ACC112 (cell line): ENCODE data around the gene WDR12.
"Not testable (repeated sequence)": the region's sequence is repeated elsewhere in the genome, so short reads cannot be mapped to it uniquely, and the experiment has no call there.

ENCODE experiments used
- H2AFZ ChIP-seq: fragments of 200-600 bp; sonication (generic); one replicate; pipeline ENCODE4 v1.6.0; 2017; ENCODE audit warnings: antibody characterized with exemption, low read length; ENCODE audit not compliant: unreplicated experiment
- H3K27ac ChIP-seq: fragments of 200-600 bp; sonication (generic); 2 replicates; pipeline ENCODE4 v1.5.1; 2014; ENCODE audit warnings: low read depth, mild to moderate bottlenecking, antibody characterized with exemption, low read length, moderate library complexity
- H3K27me3 ChIP-seq: fragments of 200-600 bp; sonication (generic); 2 replicates; pipeline ENCODE4 v1.6.1; 2014; ENCODE audit warnings: mild to moderate bottlenecking, antibody characterized with exemption, low read length, moderate library complexity, mixed read lengths; ENCODE audit not compliant: insufficient read depth
- H3K36me3 ChIP-seq: fragments of 200-600 bp; sonication (generic); 2 replicates; pipeline ENCODE4 v1.6.1; 2016; ENCODE audit warnings: mild to moderate bottlenecking, antibody characterized with exemption, low read length, moderate library complexity, mixed read lengths; ENCODE audit not compliant: insufficient read depth
- H3K4me1 ChIP-seq: fragments of 200-600 bp; sonication (generic); one replicate; pipeline ENCODE4 v1.6.1; 2016; ENCODE audit warnings: low read length, mixed read lengths; ENCODE audit not compliant: insufficient read depth, unreplicated experiment, control insufficient read depth
- H3K4me3 ChIP-seq: fragments of 200-600 bp; sonication (generic); 2 replicates; pipeline ENCODE4 v1.5.1; 2014; ENCODE audit warnings: mild to moderate bottlenecking, low read depth, low read length
- H3K79me2 ChIP-seq: fragments of 200-600 bp; sonication (generic); one replicate; pipeline ENCODE4 v1.6.0; 2016; ENCODE audit warnings: low read length; ENCODE audit not compliant: control insufficient read depth, unreplicated experiment, insufficient read depth

The WDR12 gene

GRCh38 chr2:202885190-202885589 is 26.3 kb downstream of the WDR12 start:
- Histone ChIP-seq H3K4me1 (no peaks in the 10 kb centered on the region), H3K27ac (no peak overlapping the region), H3K4me3 (no peak overlapping the region), H3K36me3 (no peaks in the 10 kb centered on the region), H2AFZ (no peak overlapping the region), H3K79me2 (no peaks in the 10 kb centered on the region), H3K27me3 (no peaks in the 10 kb centered on the region)

DNA sequence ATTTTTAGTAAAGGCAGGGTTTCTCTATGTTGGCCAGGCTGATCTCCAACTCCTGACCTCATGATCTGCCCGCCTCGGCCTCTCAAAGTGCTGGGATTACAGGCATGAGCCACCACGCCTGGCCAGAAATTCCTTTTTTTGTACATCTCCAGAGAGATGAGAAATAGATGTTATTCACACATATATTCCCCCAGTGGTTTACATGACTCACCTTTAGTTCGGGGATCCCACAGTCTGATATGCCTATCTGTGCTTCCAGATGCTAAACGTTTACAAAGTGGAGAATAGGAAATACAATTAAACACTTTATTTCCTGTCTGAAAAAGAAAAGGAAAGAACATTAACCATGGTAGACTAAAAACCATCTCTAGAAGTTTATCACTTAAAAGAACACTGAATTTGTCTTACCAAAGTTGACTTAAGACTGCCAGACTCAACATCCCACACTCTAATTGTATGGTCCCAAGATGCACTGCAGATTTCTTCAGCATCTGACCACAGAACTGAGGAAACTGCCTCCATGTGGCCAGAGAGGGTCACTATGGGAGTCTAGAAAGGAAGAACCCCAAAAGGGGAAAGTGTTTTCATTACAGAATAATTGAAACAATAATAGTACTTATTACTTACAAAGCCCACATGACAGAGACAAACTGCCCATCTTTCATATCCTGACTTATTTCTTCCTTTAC is 27.3 kb downstream of the WDR12 start:
- Histone ChIP-seq H3K36me3 (no peaks in the 10 kb centered on the region), H3K27me3 (no peaks in the 10 kb centered on the region), H3K27ac (peak overlapping the region; percentile 31), H3K4me1 (no peaks in the 10 kb centered on the region), H3K79me2 (no peaks in the 10 kb centered on the region), H2AFZ (no peak overlapping the region), H3K4me3 (no peak overlapping the region)

GRCh38 chr2:202881570-202881969 is 29.9 kb downstream of the WDR12 start:
- H3K4me1 ChIP-seq: no peaks in the 10 kb centered on the region
- no peak overlapping the region for H3K27ac ChIP-seq
- no peaks in the 10 kb centered on the region for H3K79me2 ChIP-seq
- H3K4me3 ChIP-seq: no peak overlapping the region
- H2AFZ ChIP-seq: no peak overlapping the region
- H3K36me3 ChIP-seq: peaks cover 4% of the 10 kb centered on the region; the same call in 1 of the 2 replicates
- no peaks in the 10 kb centered on the region for H3K27me3 ChIP-seq

DNA sequence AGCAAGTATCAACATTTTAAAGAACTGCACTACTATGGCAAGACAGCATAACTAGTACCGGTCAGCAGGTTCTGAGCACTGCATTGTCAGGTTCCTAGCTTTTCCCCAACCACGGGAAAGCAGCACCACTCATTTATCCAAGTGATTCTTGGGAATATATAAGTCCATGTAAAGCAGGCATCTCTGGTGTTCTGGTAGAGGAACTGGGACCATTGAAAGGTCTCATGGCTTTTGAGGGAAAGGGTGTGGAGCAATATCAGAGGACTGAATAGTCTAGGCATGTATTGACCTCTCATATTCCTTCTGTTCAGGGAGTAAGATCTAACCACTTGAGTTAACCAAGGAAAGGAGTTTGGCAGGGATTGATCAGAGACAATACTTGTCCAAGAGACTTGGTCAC is 33.8 kb downstream of the WDR12 start:
- Histone ChIP-seq H3K27me3 (no peaks in the 10 kb centered on the region), H3K36me3 (peaks cover 4% of the 10 kb centered on the region; the same call in 1 of the 2 replicates), H3K79me2 (no peaks in the 10 kb centered on the region), H2AFZ (no peak overlapping the region), H3K4me1 (no peaks in the 10 kb centered on the region), H3K4me3 (no peak overlapping the region), H3K27ac (no peak overlapping the region)

GRCh38 chr2:202871300-202872141 is 40.0 kb downstream of the WDR12 start, which contains the start of gene ICA1L:
Gene ICA1L, minus strand, starts transcription at chr2:202871766. Its CDS starts 42,757 bp downstream, at chr2:202829009.
- Histone ChIP-seq H3K79me2 (no peaks in the 10 kb centered on the region), H3K4me1 (peaks cover 4% of the 10 kb centered on the region), H2AFZ (peak within 1 kb of the TSS; percentile 86), H3K36me3 (no peaks in the 10 kb centered on the region), H3K4me3 (peak within 1 kb of the TSS; percentile 97), H3K27me3 (no peaks in the 10 kb centered on the region), H3K27ac (peak within 1 kb of the TSS; percentile 29; the same call in 1 of the 2 replicates)

GRCh38 chr2:202870431-202871299 is 40.8 kb downstream of the WDR12 start:
- Histone ChIP-seq H3K27ac (peak overlapping the region; percentile 29; the same call in 1 of the 2 replicates), H3K4me3 (peak overlapping the region; percentile 97), H3K27me3 (no peaks in the 10 kb centered on the region), H3K36me3 (no peaks in the 10 kb centered on the region), H2AFZ (peak overlapping the region; percentile 86), H3K79me2 (no peaks in the 10 kb centered on the region), H3K4me1 (peaks cover 4% of the 10 kb centered on the region)

GRCh38 chr2:202861987-202862386 is 49.5 kb downstream of the WDR12 start:
- Histone ChIP-seq H3K27me3 (no peaks in the 10 kb centered on the region), H3K79me2 (no peaks in the 10 kb centered on the region), H2AFZ (no peak overlapping the region), H3K4me3 (no peak overlapping the region), H3K27ac (no peak overlapping the region), H3K4me1 (no peaks in the 10 kb centered on the region), H3K36me3 (no peaks in the 10 kb centered on the region)

GRCh38 chr2:202858601-202859000 is 52.9 kb downstream of the WDR12 start:
- Histone ChIP-seq H3K79me2 (no peaks in the 10 kb centered on the region), H3K27ac (no peak overlapping the region)

DNA sequence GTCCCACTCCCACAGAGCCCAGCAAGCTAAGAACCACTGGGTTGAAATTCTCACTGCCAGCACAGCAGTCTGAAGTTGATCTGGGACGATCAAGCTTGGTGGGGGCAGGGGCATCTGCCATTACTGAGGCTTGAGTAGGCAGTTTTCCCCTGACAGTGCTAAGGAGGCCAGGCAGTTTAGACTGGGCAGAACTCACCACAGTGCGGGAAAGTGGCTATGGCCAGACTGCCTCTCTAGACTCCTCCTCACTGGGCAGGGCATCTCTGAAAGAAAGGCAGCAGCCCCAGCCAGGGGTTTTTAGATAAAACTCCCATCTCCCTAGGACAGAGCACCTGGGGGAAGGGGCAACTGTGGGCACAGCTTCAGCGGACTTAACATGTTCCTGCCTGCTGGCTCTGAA is 62.1 kb downstream of the WDR12 start:
- H3K36me3 ChIP-seq, H2AFZ ChIP-seq, H3K4me3 ChIP-seq, H3K79me2 ChIP-seq, H3K27me3 ChIP-seq, H3K27ac ChIP-seq, H3K4me1 ChIP-seq: not testable (repeated sequence)

More at GRCh38 chr2:202858601-202859000, 52.9 kb downstream of the WDR12 start:
- Histone ChIP-seq H3K4me3 (no peak overlapping the region), H3K36me3 (no peaks in the 10 kb centered on the region), H3K4me1 (no peaks in the 10 kb centered on the region), H2AFZ (no peak overlapping the region), H3K27me3 (no peaks in the 10 kb centered on the region)

DNA sequence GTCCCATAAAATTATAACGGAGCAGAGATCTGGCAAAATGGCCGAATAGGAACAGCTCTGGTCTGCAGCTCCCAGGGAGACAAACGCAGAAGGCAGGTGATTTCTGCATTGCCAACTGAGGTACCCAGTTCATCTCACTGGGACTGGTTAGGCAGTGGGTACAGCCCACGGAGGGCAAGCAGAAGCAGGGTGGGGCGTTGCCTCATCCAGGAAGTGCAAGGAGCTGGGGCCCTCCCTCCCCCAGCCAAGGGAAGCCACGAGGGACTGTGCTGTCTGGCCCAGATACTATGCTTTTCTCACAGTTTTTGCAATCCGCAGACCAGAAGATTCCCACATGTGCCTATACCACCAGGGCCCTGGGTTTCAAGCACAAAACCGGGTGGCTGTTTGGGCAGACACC is 62.7 kb downstream of the WDR12 start:
- Histone ChIP-seq H3K4me1 (no peaks in the 10 kb centered on the region), H3K4me3 (no peak overlapping the region), H3K79me2 (no peaks in the 10 kb centered on the region), H2AFZ (no peak overlapping the region), H3K27me3 (no peaks in the 10 kb centered on the region), H3K27ac (no peak overlapping the region), H3K36me3 (no peaks in the 10 kb centered on the region)
